Measurements from ENCODE around the gene CIP2A.

CIP2A gene

GRCh38 chr3:108509871-108510270 is 79.4 kb downstream of the CIP2A start:
- DNase-seq (ENCODE audit: low read depth), result no peak
- no peak for TF ChIP-seq CTCF (IDR thresholded peaks at IDR 0.05; ENCODE audit: insufficient read depth, low read depth, low read length, missing control alignments)
- no peak overlapping the region for H3K4me3 ChIP-seq (ENCODE audit: low read length)

GRCh38 chr3:108509263-108509662 is 80.0 kb downstream of the CIP2A start:
- no peak for DNase-seq (ENCODE audit: low read depth)
- no peak for TF ChIP-seq CTCF (IDR thresholded peaks at IDR 0.05; ENCODE audit: insufficient read depth, low read depth, low read length, missing control alignments)
- H3K4me3 ChIP-seq (ENCODE audit: low read length), result no peak overlapping the region

GRCh38 chr3:108507902-108508301 is 81.3 kb downstream of the CIP2A start:
- H3K4me3 ChIP-seq (ENCODE audit: low read length), result no peak overlapping the region
- DNase-seq (ENCODE audit: low read depth), result no peak
- no peak for TF ChIP-seq CTCF (IDR thresholded peaks at IDR 0.05; ENCODE audit: insufficient read depth, low read depth, low read length, missing control alignments)

- H3K4me3 ChIP-seq (ENCODE audit: low read length), result no peak overlapping the region
- TF ChIP-seq CTCF (IDR thresholded peaks at IDR 0.05; ENCODE audit: insufficient read depth, low read depth, low read length, missing control alignments), result no peak
- DNase-seq (ENCODE audit: low read depth), result no peak
Measured at GRCh38 chr3:108505811-108506210, 83.4 kb downstream of the CIP2A start.

GRCh38 chr3:108503722-108504121 is 85.5 kb downstream of the CIP2A start:
- no peak for DNase-seq (ENCODE audit: low read depth)
- no peak overlapping the region for H3K4me3 ChIP-seq (ENCODE audit: low read length)
- no peak for TF ChIP-seq CTCF (IDR thresholded peaks at IDR 0.05; ENCODE audit: insufficient read depth, low read depth, low read length, missing control alignments)

GRCh38 chr3:108501535-108501934 is 87.7 kb downstream of the CIP2A start:
- TF ChIP-seq CTCF (IDR thresholded peaks at IDR 0.05; ENCODE audit: insufficient read depth, low read depth, low read length, missing control alignments), result no peak
- peak; percentile 53 for DNase-seq (ENCODE audit: low read depth)
- H3K4me3 ChIP-seq (ENCODE audit: low read length), result no peak overlapping the region

- H3K4me3 ChIP-seq (ENCODE audit: low read length), result no peak overlapping the region
- TF ChIP-seq CTCF (IDR thresholded peaks at IDR 0.05; ENCODE audit: insufficient read depth, low read depth, low read length, missing control alignments), result no peak
- peak; percentile 22 for DNase-seq (ENCODE audit: low read depth)
Measured at GRCh38 chr3:108500728-108501127, 88.5 kb downstream of the CIP2A start.
